Upper lobe of right lung (tissue), 1 donor: ENCODE measurements around the gene TFDP1. TPM values are rescaled to one million over a fixed set of nuclear protein-coding genes. Genes with fewer than 3 reads are reported as not detected.
"Not testable (repeated sequence)": the region's sequence is repeated elsewhere in the genome, so short reads cannot be mapped to it uniquely, and the experiment has no call there.

Source experiments
- ATAC-seq: fragments of 200-7000 bp; cut with Tn5 transposase; one replicate; pipeline ENCODE4 v1.9.1; 2020; ENCODE audit warnings: mild to moderate bottlenecking, moderate library complexity
- DNase-seq: peaks from one replicate; pipeline ENCODE4 v3.0.0-alpha.2; 2020
- H3K27ac ChIP-seq: fragments of 200-600 bp; one replicate; pipeline ENCODE4 v1.8.0; 2022
- H3K27me3 ChIP-seq: fragments of 200-600 bp; one replicate; pipeline ENCODE4 v1.8.0; 2022; ENCODE audit warnings: mild to moderate bottlenecking
- H3K36me3 ChIP-seq: fragments of 200-600 bp; one replicate; pipeline ENCODE4 v1.8.0; 2022
- H3K4me1 ChIP-seq: fragments of 200-600 bp; one replicate; pipeline ENCODE4 v1.8.0; 2022
- H3K4me3 ChIP-seq: fragments of 200-600 bp; one replicate; pipeline ENCODE4 v1.8.0; 2022; ENCODE audit warnings: mild to moderate bottlenecking
- H3K9me3 ChIP-seq: fragments of 200-600 bp; one replicate; pipeline ENCODE4 v1.8.0; 2022
- CTCF ChIP-seq: fragments of 200-600 bp; IDR thresholded peaks from one replicate; pipeline ENCODE4 v1.8.0; 2022; ENCODE audit warnings: antibody characterized with exemption
- intact Hi-C: fragments of 100-400 bp; cut with DNase I; formaldehyde crosslinking; loops from one replicate; pipeline ENCODE4 v1.11.0; 2022
- total RNA-seq: library from RNA; stranded (reverse); fragmentation: NEBNext Ultra II Directional; extraction: Animal tissue kit (Norgen Biotek cat#: 25700); gene quantifications from one replicate; pipeline ENCODE4 v1.2.1, GENCODE V29; 2021
- donor health status: DM: no; HTN: yes; CAD: no; lungs with severe emphysema.

TFDP1 gene
- total RNA-seq, 1 donor from 2014 or later = 42.3 TPM

GRCh38 chr13:113589961-113590339 lies 5.4 kb downstream of the TFDP1 start:
- peaks cover 6% of the 10 kb centered on the region for H3K36me3 ChIP-seq
- DNase-seq = peak; percentile 39

GRCh38 chr13:113591750-113592149 lies 7.2 kb downstream of the TFDP1 start:
- Histone ChIP-seq H3K4me1 (peaks cover 3% of the 10 kb centered on the region), H3K9me3 (no peaks in the 10 kb centered on the region), H3K27me3 (no peaks in the 10 kb centered on the region), H3K4me3 (no peak overlapping the region), H3K27ac (no peak overlapping the region), H3K36me3 (peaks cover 2% of the 10 kb centered on the region)
- TF ChIP-seq CTCF = no peak
- ATAC-seq (no peak), DNase-seq (peak; percentile 44)
- intact Hi-C loops = no loop called here

More at GRCh38 chr13:113589961-113590339, 5.4 kb downstream of the TFDP1 start:
- Histone ChIP-seq H3K27me3 (no peaks in the 10 kb centered on the region), H3K4me3 (no peak overlapping the region), H3K27ac (no peak overlapping the region), H3K9me3 (no peaks in the 10 kb centered on the region), H3K4me1 (peaks cover 13% of the 10 kb centered on the region)
- ATAC-seq = no peak
- TF ChIP-seq CTCF = no peak
- intact Hi-C loops = no loop called here

GRCh38 chr13:113592571-113592970 lies 8.0 kb downstream of the TFDP1 start:
- DNase-seq (no peak), ATAC-seq (no peak)
- intact Hi-C loops = no loop called here
- no peak overlapping the region for H3K4me3 ChIP-seq
- no peaks in the 10 kb centered on the region for H3K4me1 ChIP-seq
- no peak for TF ChIP-seq CTCF
- H3K9me3 ChIP-seq = no peaks in the 10 kb centered on the region
- no peaks in the 10 kb centered on the region for H3K27me3 ChIP-seq
- no peak overlapping the region for H3K27ac ChIP-seq
- no peaks in the 10 kb centered on the region for H3K36me3 ChIP-seq

- DNase-seq = peak; percentile 21
- ATAC-seq, H3K4me3 ChIP-seq, H3K27me3 ChIP-seq, H3K9me3 ChIP-seq, H3K4me1 ChIP-seq, H3K36me3 ChIP-seq, intact Hi-C loops, H3K27ac ChIP-seq: not testable (repeated sequence)
Observed at GRCh38 chr13:113594066-113594821, 9.7 kb downstream of the TFDP1 start.

GRCh38 chr13:113595131-113595530 lies 10.6 kb downstream of the TFDP1 start:
- no peaks in the 10 kb centered on the region for H3K36me3 ChIP-seq
- ATAC-seq = no peak
- H3K4me3 ChIP-seq = no peak overlapping the region
- intact Hi-C loops = no loop called here
- H3K27me3 ChIP-seq = no peaks in the 10 kb centered on the region
- DNase-seq = peak; percentile 9
- no peak overlapping the region for H3K27ac ChIP-seq
- no peaks in the 10 kb centered on the region for H3K4me1 ChIP-seq
- TF ChIP-seq CTCF = no peak
- no peaks in the 10 kb centered on the region for H3K9me3 ChIP-seq

GRCh38 chr13:113596321-113597200 lies 12.0 kb downstream of the TFDP1 start:
- Histone ChIP-seq H3K36me3 (no peaks in the 10 kb centered on the region), H3K27ac (no peak overlapping the region), H3K9me3 (no peaks in the 10 kb centered on the region), H3K4me1 (no peaks in the 10 kb centered on the region), H3K4me3 (no peak overlapping the region), H3K27me3 (no peaks in the 10 kb centered on the region)
- no peak for ATAC-seq
- intact Hi-C loops = no loop called here
- TF ChIP-seq CTCF = no peak
- DNase-seq = peak; percentile 52
